ENCODE data around the gene PDCD2L.

GRCh38 chr19:34436716-34437115 lies 32.5 kb downstream of the PDCD2L start:
- TF ChIP-seq CTCF (IDR thresholded peaks at IDR 0.05; ENCODE audit: control extremely low read depth in 1 of 3, insufficient read depth in 1 of 3, low read depth in 1 of 3, low read length in 3 of 3) = no peak
- TF ChIP-seq RXRA (IDR thresholded peaks at IDR 0.05; ENCODE audit: insufficient read depth, low read depth, low read length) = no peak
- no peak for TF ChIP-seq EZH2 (IDR thresholded peaks at IDR 0.05; ENCODE audit: low read depth, low read length, severe bottlenecking)
- TF ChIP-seq POLR2A (IDR thresholded peaks at IDR 0.05; ENCODE audit: control extremely low read depth in 1 of 2, low read depth in 2 of 2, low read length in 2 of 2) = no peak
- TF ChIP-seq PHF8 (conservative IDR thresholded peaks at IDR 0.05; ENCODE audit: low read depth, low read length) = no peak
